ENCODE results near the gene VARS2.

GRCh38 chr6:30912746-30913520 lies 1.1 kb upstream of the VARS2 start:
- no peak for TF ChIP-seq CTCF (IDR thresholded peaks at IDR 0.05)
- TF ChIP-seq POLR2AphosphoS5 (IDR thresholded peaks at IDR 0.05), result no peak
